Measurements from ENCODE around the gene ALDH5A1. TPM values are rescaled to one million over a fixed set of nuclear protein-coding genes. Genes with fewer than 3 reads are reported as not detected.

The ALDH5A1 gene
- total RNA-seq, 4 donors from 2014 or later = 10.9 to 16.5 (median 14.3) TPM

GRCh38 chr6:24569811-24570210, 75.0 kb downstream of the ALDH5A1 start:
- TF ChIP-seq CTCF (IDR thresholded peaks at IDR 0.05) (no peak), POLR2A (IDR thresholded peaks at IDR 0.05) (no peak)
- 89 to 93% methylated on average over 5 of the region's 5 CpGs for WGBS, 2 donors
- no peak overlapping the region for H3K4me3 ChIP-seq (ENCODE audit: low read depth, poor library complexity, severe bottlenecking)
- intact Hi-C loops (cut with DNase I; ENCODE audit: low total_unique reads) = no loop called here
- no peak for DNase-seq (ENCODE audit: low spot score in 2 of 2)

- 82 to 84% methylated on average over 6 of the region's 6 CpGs for WGBS, 2 donors
These were observed 76.6 kb downstream of the ALDH5A1 start for GRCh38 chr6:24571361-24571760.

GRCh38 chr6:24574809-24575208, 80.0 kb downstream of the ALDH5A1 start:
- 54 to 59% methylated on average over 4 of the region's 4 CpGs for WGBS, 2 donors
- no peak overlapping the region for H3K4me3 ChIP-seq (ENCODE audit: low read depth, poor library complexity, severe bottlenecking)
- no peak for DNase-seq (ENCODE audit: low spot score in 2 of 2)
- TF ChIP-seq CTCF (IDR thresholded peaks at IDR 0.05) = no peak
- TF ChIP-seq POLR2A (IDR thresholded peaks at IDR 0.05) = no peak
- intact Hi-C loops (cut with DNase I; ENCODE audit: low total_unique reads) = no loop called here

More at GRCh38 chr6:24571361-24571760, 76.6 kb downstream of the ALDH5A1 start:
- TF ChIP-seq CTCF (IDR thresholded peaks at IDR 0.05) (no peak), POLR2A (IDR thresholded peaks at IDR 0.05) (no peak)
- DNase-seq (ENCODE audit: low spot score in 2 of 2) = no peak
- no peak overlapping the region for H3K4me3 ChIP-seq (ENCODE audit: low read depth, poor library complexity, severe bottlenecking)
- intact Hi-C loops (cut with DNase I; ENCODE audit: low total_unique reads) = no loop called here

- 82 to 90% methylated on average over 6 of the region's 6 CpGs for WGBS, 2 donors
- no peak overlapping the region for H3K4me3 ChIP-seq (ENCODE audit: low read depth, poor library complexity, severe bottlenecking)
- TF ChIP-seq CTCF (IDR thresholded peaks at IDR 0.05) = no peak
- TF ChIP-seq POLR2A (IDR thresholded peaks at IDR 0.05) = no peak
- DNase-seq (ENCODE audit: low spot score in 2 of 2) = no peak
- intact Hi-C loops (cut with DNase I; ENCODE audit: low total_unique reads) = no loop called here
These were observed 81.7 kb downstream of the ALDH5A1 start for GRCh38 chr6:24576447-24576846.

- TF ChIP-seq POLR2A (IDR thresholded peaks at IDR 0.05) (no peak), CTCF (IDR thresholded peaks at IDR 0.05) (peak in 1 of 3 donors; percentile 50)
- 58 to 59% methylated on average over 7 of the region's 7 CpGs for WGBS, 2 donors
- intact Hi-C loops (cut with DNase I; ENCODE audit: low total_unique reads) = loop anchor here (5.0 to 10.0 kb wide), 2 partner anchors 111 to 184 kb away; no protein-coding TSS in a partner anchor
These were observed 86.4 kb downstream of the ALDH5A1 start for GRCh38 chr6:24581084-24581669.

More at GRCh38 chr6:24581084-24581669, 86.4 kb downstream of the ALDH5A1 start:
- peak; percentile 53 to 91 for DNase-seq (ENCODE audit: low spot score in 2 of 2)
- H3K4me3 ChIP-seq (ENCODE audit: low read depth, poor library complexity, severe bottlenecking) = no peak overlapping the region

All from lower leg skin (tissue), 4 donors.